GM18861 (cell line): ENCODE measurements around the gene CCDC24.

Source experiments
- ATAC-seq: cut with Tn5 transposase; IDR thresholded peaks from one replicate; pipeline ENCODE4 v1.9.1; 2021; ENCODE audit not compliant: unreplicated experiment

The CCDC24 gene

GRCh38 chr1:43980255-43981134 is 10.9 kb upstream of the CCDC24 start:
- ATAC-seq, result no peak

DNA sequence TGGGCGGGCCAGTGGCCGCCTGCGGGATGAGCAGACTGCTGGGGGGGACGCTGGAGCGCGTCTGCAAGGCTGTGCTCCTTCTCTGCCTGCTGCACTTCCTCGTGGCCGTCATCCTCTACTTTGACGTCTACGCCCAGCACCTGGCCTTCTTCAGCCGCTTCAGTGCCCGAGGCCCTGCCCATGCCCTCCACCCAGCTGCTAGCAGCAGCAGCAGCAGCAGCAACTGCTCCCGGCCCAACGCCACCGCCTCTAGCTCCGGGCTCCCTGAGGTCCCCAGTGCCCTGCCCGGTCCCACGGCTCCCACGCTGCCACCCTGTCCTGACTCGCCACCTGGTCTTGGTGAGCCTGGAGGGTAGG is 10.3 kb upstream of the CCDC24 start:
- ATAC-seq, result no peak

- no peak for ATAC-seq
These were observed 9.8 kb upstream of the CCDC24 start for GRCh38 chr1:43981636-43982035.

GRCh38 chr1:43982241-43982640 is 9.2 kb upstream of the CCDC24 start:
- ATAC-seq, result no peak

DNA sequence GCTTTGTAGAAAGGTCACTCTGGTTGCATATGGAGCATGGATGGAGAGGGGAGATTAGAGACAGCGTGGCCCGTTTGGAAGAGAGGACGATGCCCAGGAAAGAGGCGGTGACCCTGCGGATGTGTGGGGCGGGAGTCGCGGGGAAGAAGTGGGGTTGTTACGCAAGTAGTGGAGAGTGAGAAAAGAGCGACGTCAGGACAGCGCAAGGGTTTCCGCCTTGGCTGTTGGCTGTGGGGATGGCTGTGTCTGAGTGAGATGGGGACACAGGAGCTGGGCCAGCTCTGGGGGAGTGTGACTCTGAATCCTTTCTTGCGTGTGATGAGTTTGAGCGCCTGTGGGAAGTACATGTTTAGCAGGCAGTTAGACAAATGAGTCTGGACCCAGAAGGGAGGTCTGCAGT is 8.6 kb upstream of the CCDC24 start:
- ATAC-seq, result no peak

DNA sequence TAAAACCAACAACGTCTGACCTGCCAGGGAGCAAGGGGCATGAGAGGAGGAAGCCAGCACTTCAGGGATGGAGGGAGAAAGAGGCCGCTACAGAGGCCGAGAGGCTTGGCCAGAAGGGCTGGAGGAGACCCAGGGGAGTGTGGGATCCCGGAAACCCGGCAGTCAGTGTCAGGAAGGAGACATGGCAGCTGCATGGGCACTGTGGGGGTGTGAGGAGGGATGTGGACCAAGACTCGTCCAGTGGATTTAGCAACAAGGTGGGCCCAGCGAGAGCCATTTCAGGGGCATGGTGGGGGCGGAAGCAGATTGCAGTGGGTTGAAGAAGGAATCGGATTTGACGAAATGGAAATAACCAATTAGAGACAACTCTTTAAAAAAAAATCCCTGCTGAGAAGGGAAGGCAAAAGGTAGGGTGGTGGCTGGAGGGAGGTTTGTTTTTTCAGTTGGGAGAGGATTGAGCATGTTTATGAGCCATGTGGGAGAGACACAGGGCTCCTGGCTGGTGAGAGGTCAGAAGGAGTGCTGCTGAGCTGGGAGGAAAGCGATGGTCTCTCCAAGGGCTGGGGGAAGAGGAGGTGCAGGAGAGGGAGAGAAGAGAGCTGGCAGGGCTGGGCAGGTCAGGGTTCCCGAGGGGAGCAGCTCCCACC is 8.0 kb upstream of the CCDC24 start:
- no peak for ATAC-seq

DNA sequence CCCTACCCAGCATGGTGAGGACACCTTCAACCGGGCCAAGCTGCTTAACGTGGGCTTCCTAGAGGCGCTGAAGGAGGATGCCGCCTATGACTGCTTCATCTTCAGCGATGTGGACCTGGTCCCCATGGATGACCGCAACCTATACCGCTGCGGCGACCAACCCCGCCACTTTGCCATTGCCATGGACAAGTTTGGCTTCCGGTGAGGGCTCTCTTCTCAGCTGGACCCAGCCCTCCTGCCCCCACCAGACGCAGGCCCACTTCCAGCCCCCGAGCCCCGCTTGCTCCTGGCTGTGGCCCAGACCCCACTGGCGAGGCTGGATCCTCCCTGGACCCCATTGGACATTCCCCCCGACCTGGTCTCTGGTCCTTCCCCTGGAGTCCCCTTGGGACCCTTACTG is 6.5 kb upstream of the CCDC24 start:
- no peak for ATAC-seq

DNA sequence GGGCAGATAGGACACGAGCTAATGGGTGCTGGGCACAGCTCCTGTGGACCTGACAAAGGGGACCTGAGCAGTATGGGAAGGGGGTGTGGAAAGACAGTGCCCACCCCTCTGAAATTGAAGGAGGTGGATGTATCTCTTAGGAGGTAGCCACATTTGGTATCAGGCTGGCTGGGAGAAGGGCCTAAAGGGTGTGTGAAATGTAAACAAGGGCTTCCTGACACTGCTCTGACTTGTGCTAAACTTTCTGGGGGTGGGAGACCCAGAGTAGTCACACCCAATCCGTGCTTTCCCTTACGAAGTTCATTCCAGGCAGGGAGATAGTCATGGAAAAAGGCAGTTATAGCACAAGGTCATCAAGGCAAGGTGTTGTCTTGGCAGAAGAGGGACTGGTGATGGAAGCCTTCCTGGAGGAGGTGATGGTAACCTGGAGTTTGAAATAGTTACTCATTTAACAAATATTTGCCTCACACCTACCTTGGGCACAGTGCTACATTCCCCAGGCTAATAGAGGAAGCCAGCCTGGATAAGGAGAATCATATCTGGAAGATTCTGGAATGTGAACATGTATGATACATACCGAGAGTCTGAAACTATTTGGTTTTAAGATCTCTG is 5.3 kb upstream of the CCDC24 start:
- ATAC-seq, result no peak

- ATAC-seq, result no peak
These were observed 4.7 kb upstream of the CCDC24 start for GRCh38 chr1:43986712-43987111.

DNA sequence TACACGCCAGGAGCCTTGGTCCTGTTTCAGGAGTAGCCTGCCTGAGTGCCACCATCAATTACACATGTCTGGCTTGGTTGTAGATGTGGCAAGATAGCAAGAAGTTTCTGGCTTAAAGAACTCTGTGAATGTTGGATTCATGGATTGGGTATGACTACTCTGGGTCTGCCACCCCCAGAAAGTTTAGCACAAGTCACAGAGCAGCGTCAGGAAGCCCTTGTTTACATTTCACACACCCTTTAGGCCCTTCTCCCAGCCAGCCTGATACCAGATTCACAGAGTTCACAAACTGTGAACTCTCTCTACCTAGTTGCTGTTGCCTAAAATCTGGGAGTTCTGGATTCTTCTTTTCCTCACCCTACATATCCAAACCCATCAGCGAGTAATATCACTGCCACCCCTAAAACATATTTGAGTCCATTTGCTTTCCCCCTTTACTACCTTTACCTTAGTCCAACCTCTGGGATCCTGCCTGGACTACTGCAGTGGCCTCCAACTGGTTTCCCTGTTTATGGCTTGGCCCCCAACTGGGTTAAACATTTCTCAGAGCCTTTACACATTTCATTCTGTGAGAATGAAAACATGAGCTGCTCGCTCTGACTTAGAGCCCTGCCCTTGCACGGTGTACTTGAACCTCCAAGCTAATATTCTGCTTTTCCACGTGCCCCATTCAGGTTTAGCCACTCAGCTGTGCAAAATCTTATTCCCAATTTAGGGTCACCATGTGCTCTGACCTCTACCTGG is 4.1 kb upstream of the CCDC24 start:
- ATAC-seq, result no peak

GRCh38 chr1:43990271-43991199 is 864 bp upstream of the CCDC24 start:
- ATAC-seq, result no peak

- no peak for ATAC-seq
These were observed 261 bp upstream of the CCDC24 start for GRCh38 chr1:43991200-43991475.

GRCh38 chr1:43992232-43992995 is 1.0 kb downstream of the CCDC24 start:
- no peak for ATAC-seq

DNA sequence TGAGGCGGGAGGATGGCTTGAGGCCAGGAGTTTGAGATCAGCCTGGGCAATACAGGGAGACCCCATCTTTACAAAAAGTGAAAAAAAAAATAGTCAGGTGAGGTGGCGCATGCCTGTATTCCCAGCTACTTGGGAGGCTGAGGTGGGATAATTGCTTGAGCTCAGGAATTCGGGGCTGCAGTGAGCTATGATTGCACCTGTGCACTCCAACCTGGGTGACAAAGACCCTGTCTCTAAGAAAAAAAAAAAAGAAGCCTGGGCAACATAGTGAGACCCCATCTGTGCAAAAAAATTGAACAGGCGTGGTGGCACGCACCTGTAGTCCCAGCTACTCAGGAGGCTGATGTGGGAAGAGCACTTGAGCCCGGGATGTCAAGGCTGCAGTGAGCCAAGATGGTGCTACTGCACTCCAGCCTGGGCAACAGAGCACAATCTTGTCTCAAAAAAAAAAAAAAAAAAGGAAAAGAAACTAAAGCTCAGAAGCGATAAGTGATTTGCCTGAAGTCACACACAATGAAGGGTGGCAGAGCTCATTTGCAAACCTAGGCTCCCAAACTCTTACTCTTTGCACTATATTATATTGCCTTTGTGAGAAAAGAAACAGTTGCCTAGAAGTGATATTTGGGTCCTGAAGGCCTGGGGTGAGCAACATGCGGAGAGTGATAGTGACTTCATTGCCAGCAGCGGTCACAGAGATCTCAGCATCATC is 2.0 kb downstream of the CCDC24 start:
- no peak for ATAC-seq

DNA sequence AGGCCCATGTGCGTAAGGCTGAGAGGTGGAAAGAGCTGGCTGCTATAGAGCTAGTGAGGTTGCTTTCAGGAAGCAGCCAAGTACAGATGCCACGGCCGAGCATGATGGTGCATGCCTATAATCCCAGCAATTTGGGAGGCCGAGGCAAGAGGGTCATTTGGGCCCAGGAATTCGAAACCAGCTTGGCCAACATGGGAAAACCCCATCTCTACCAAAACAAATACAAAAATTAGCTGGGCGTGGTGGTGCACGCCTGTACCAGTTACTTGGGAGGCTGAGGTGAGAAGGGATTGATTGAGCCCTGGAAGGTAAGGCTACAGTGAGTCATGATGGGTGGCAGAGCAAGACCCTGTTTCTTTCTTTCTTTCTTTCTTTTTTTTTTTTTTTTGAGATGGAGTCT is 2.7 kb downstream of the CCDC24 start:
- no peak for ATAC-seq

GRCh38 chr1:43994794-43995790 is 3.7 kb downstream of the CCDC24 start:
- ATAC-seq, result no peak

- no peak for ATAC-seq
These were observed 4.8 kb downstream of the CCDC24 start for GRCh38 chr1:43995984-43996732.
